AG04450 (cell line): ENCODE measurements around the gene NCDN. TPM values are rescaled to one million over a fixed set of nuclear protein-coding genes. Genes with fewer than 3 reads are reported as not detected.

Experiments
- CTCF ChIA-PET: fragments of 300-600, 350-600 bp; formaldehyde crosslinking; extraction: SDS; loops from one replicate; lab custom pipeline; 2022; ENCODE audit warnings: antibody characterized with exemption, inconsistent platforms; lab: Charles Lee
- POLR2A ChIA-PET: fragments of 350-600 bp; formaldehyde crosslinking; extraction: SDS; loops from one replicate; lab custom pipeline; 2021; ENCODE audit warnings: antibody characterized with exemption, inconsistent platforms; lab: Yijun Ruan, JAX
- DNase-seq: peaks from one replicate; pipeline ENCODE4 v3.0.0-alpha.2; 2011; ENCODE audit warnings: low read depth, low spot score
- H3K27ac ChIP-seq: one replicate; pipeline ENCODE4 v1.5.1; 2012; ENCODE audit warnings: low read depth, low read length, control low read depth
- H3K27me3 ChIP-seq: one replicate; pipeline ENCODE4 v1.6.0; 2012; ENCODE audit warnings: low read length; ENCODE audit not compliant: control insufficient read depth, insufficient read depth
- H3K4me3 ChIP-seq: 2 replicates; pipeline ENCODE4 v1.5.1; 2011; ENCODE audit warnings: mild to moderate bottlenecking, low read depth, low read length, control low read depth
- H3K9me3 ChIP-seq: 2 replicates; pipeline ENCODE4 v1.5.1; 2012; ENCODE audit warnings: low read length; ENCODE audit not compliant: control insufficient read depth, insufficient read depth
- CTCF ChIP-seq: IDR thresholded peaks from 2 replicates; pipeline ENCODE4 v1.5.1; 2011; ENCODE audit warnings: low read depth, low read length, control low read depth, inconsistent platforms
- polyA plus RNA-seq: library from polyadenylated mRNA; depleted of rRNA; stranded (reverse); fragments of >200 nt; gene quantifications from 2 replicates; pipeline ENCODE4 v1.2.3, GENCODE V29; 2011

NCDN gene
- polyA plus RNA-seq, 1 experiment = 16.7 TPM

DNA sequence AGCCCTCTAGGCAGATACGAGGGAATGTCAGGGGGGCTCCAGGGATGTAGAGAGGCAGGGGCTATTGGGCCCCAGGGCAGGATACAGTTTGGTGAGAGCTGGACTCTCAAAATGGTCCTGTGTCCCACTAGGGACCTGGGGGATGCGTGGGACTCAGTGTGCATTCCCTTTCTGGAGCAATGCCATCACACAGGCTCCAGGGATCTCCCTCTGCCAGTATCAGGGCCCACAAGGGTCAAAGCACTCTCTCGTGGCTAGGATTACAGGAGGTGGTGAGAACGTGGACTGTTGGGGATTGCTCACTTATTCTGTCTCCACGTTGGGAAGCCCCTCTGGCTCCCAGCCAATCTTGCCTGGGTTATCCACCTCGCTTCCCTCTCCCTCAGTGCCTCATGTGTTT, 26.2 kb upstream of the NCDN start:
- TF ChIP-seq CTCF = no peak
- H3K27ac ChIP-seq = no peak overlapping the region

DNA sequence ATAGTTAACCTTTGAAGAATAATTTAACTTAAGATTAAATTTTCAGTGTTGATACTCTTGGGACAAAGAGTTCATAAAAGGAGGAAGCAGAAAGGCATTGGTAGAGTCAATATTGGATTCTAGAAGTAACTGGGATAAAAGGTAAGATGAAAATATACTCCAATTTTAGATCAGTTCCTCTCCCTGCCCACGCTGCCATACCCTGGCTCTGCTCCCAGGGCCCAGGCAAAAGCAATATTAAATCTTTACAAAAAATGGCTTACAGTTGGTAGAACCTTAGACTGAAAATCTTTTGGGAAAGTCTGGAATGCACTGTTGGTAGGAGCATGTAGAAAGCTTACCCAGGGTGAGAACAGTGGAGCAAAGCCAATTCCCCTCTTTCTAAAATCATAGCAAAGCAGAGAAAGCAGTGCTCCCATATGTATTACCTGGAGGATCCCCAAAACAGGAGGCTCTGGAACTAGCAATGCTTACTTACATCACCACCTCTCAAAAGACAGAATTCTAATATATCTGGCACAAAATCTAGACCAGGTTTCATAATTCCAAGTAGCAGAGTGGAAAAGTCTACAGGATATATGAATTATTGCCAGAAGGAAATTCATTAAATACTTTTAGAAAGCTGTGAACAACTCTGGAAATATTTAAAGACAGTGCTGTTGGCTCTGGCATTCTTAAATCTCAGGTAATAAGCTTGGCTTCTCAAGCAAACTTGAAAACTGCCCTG, 24.9 kb upstream of the NCDN start:
- Histone ChIP-seq H3K4me3 (no peak overlapping the region), H3K27ac (no peak overlapping the region), H3K27me3 (no peaks in the 10 kb centered on the region), H3K9me3 (peaks cover 8% of the 10 kb centered on the region)
- TF ChIP-seq CTCF = no peak
- CTCF ChIA-PET = interaction anchor here (0.7 to 1.8 kb wide), 3 partner anchors 36 to 182 kb away, joined by 3 to 5 read pairs (median 4); no protein-coding TSS in a partner anchor
- POLR2A ChIA-PET = interaction anchor here (0.7 kb wide), 1 partner anchor 78 kb away, joined by 4 read pairs; no protein-coding TSS in a partner anchor
- no peak for DNase-seq

More for the DNA sequence above, 26.2 kb upstream of the NCDN start:
- Histone ChIP-seq H3K27me3 (no peaks in the 10 kb centered on the region), H3K9me3 (peaks cover 8% of the 10 kb centered on the region), H3K4me3 (no peak overlapping the region)
- no peak for DNase-seq
- ChIA-PET CTCF (no interaction called here), POLR2A (no interaction called here)

- H3K9me3 ChIP-seq = peaks cover 8% of the 10 kb centered on the region
- TF ChIP-seq CTCF = no peak
- no peaks in the 10 kb centered on the region for H3K27me3 ChIP-seq
- ChIA-PET CTCF (interaction anchor here (0.7 to 1.8 kb wide), 3 partner anchors 35 to 182 kb away, joined by 3 to 5 read pairs (median 4); no protein-coding TSS in a partner anchor), POLR2A (no interaction called here)
- DNase-seq = no peak
- no peak overlapping the region for H3K4me3 ChIP-seq
- H3K27ac ChIP-seq = no peak overlapping the region
Measured at GRCh38 chr1:35533586-35533985, 24.0 kb upstream of the NCDN start.

GRCh38 chr1:35535243-35535642, 22.4 kb upstream of the NCDN start:
- Histone ChIP-seq H3K4me3 (no peak overlapping the region), H3K27ac (no peak overlapping the region), H3K27me3 (no peaks in the 10 kb centered on the region), H3K9me3 (peaks cover 5% of the 10 kb centered on the region; the same call in 1 of the 2 replicates)
- ChIA-PET POLR2A (no interaction called here), CTCF (interaction anchor here (1.1 to 3.9 kb wide), 2 partner anchors 81 to 84 kb away, joined by 3 to 31 read pairs; no protein-coding TSS in a partner anchor)
- DNase-seq = no peak
- TF ChIP-seq CTCF = no peak

DNA sequence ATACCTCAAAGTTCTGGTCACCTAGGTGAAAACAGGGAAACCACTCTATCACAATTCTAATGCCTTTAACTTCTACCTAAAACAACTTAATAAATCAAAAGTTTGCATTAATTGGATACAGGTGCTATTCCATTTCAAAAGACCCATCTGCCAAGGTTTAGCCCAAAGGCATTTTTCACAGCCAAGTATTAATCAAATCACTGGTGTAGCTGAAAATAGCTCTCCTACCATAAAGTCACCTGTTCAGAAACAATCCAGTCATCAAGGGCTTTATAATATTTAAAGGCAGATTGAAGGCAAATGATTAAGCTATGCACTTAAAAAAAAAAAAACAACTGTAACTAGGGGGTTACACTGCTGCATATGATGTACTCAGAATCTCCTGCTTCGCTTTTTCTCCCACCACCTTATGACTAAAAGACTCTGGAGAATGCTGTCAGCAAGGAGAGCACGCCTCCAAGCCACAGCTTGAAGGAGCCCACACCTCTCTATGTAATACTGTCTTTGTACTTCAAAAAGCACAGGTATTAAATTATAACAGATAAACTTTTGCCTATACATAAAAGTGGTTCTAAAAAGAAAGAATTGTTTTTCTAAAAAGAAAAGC, 20.9 kb upstream of the NCDN start:
- no peak for TF ChIP-seq CTCF
- no peak for DNase-seq
- no peak overlapping the region for H3K4me3 ChIP-seq
- ChIA-PET CTCF (interaction anchor here (0.6 to 3.9 kb wide), 5 partner anchors 29 to 191 kb away, joined by 3 to 31 read pairs (median 4); no protein-coding TSS in a partner anchor), POLR2A (no interaction called here)
- H3K27ac ChIP-seq = no peak overlapping the region
- no peaks in the 10 kb centered on the region for H3K9me3 ChIP-seq
- H3K27me3 ChIP-seq = no peaks in the 10 kb centered on the region
